Activated naive CD4-positive, alpha-beta T cell treated with anti-CD3 and anti-CD28 coated beads, Interleukin-2, amount 50 U/mL, for 24 hours (primary cell): ENCODE results near the gene ZNF622.

ENCODE experiments used
- H3K27ac Mint-ChIP-seq: one replicate; pipeline ENCODE4 v1.8.0; 2021; ENCODE audit warnings: mild to moderate bottlenecking, mixed read lengths
- H3K27me3 Mint-ChIP-seq: one replicate; pipeline ENCODE4 v1.8.0; 2021; ENCODE audit warnings: mixed read lengths
- H3K36me3 Mint-ChIP-seq: one replicate; pipeline ENCODE4 v1.8.0; 2021; ENCODE audit warnings: mixed read lengths
- H3K4me1 Mint-ChIP-seq: one replicate; pipeline ENCODE4 v1.8.0; 2021; ENCODE audit warnings: mixed read lengths
- H3K4me3 Mint-ChIP-seq: one replicate; pipeline ENCODE4 v1.8.0; 2021; ENCODE audit warnings: mild to moderate bottlenecking, mixed read lengths
- H3K9me3 Mint-ChIP-seq: one replicate; pipeline ENCODE4 v1.8.0; 2021; ENCODE audit warnings: mixed read lengths

Gene ZNF622

DNA sequence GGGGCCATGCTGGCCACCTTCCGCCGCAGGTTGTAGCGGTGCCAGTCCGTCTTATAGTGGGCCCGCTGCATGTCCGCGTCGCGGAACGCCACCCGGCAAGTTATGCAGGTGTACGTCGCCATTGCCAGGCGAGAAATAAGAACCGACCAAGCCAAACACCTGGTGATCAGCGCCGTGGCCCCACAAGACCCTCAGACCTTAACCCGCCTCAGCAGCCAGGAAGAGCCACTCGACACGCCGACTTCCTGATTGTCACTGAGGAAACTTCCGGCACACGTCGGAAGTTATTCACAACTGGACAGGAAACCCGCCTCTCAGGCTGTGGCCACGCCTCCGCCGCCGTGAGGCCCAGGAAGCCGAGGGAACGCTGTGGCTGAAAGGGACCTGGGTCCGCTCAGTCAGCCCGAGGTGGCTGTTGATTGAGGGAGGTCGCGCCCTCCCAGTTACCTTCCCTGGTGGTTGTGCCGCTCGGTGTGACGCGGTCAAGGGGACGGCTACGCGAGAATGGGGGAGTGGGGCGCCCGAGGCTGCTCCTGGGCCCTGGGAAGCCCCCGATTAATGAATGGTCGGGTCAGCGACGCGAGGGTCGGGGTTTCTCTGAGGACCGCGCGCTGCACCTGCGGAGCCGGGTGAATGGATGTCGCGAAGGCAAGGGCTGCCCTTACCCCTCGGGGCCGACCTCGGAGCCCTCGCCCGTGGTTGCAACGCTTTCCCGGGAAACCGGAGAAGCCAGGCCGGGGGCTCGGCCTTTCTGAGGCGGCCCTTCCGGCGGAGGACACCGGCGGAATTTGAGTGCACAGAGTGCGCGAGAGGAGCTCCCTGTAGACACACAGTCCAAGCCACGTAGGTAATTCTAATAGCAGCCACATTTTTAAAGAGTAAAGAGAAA is at the start of gene ZNF622:
Gene ZNF622 (minus strand): TSS at position 257 of the 889 bp plus-strand sequence. CDS start 135 bp downstream, at position 122.
- Mint-ChIP-seq H3K27me3 (no peaks in the 10 kb centered on the region), H3K27ac (peak within 1 kb of the TSS; percentile 98), H3K9me3 (no peaks in the 10 kb centered on the region), H3K36me3 (peaks cover 21% of the 10 kb centered on the region), H3K4me3 (peak within 1 kb of the TSS; percentile 99), H3K4me1 (peaks cover 84% of the 10 kb centered on the region)

- Mint-ChIP-seq H3K27me3 (no peaks in the 10 kb centered on the region), H3K36me3 (peaks cover 12% of the 10 kb centered on the region), H3K27ac (no peak overlapping the region), H3K4me3 (no peak overlapping the region), H3K4me1 (peaks cover 53% of the 10 kb centered on the region), H3K9me3 (no peaks in the 10 kb centered on the region)
Measured at GRCh38 chr5:16510098-16510497, 44.5 kb upstream of the ZNF622 start.

DNA sequence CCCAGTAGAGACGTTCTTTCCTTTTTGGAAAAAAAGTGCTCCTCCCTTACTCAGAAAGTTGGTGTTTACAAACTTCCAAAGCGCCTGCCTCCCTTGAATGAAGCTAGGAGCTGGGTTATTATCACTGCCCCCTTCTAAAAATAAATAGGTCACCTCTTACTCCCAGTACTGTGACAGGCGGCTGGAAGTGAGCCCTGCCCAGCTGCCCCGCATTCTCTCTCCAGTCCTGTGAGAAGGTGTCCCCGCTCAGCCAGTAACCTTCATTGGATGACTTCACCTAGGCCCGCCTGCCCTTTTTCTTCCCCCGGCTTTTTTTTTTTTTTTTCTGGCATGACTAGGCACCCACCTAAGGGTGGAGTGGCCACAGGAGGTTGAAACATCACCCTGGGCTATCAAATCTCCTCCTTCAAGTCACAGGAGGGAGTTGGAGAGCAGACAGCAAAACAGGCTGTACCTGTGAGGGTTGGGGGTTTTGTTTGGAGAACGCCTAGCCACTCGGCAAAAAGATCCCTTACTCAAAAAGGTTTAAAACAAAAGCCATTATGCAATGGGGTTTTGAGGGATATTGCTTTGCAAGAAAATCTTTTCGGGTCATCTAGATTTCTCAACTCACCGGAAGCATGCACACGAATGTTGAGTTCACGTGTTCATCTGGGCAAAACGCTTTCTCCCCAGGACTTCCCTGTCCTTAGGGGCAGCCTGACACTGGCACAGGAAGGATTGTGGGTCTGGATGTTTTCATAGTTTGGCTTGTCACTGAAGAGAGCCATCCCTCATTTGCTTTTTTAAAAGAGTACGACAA is 43.3 kb upstream of the ZNF622 start:
- no peaks in the 10 kb centered on the region for H3K27me3 Mint-ChIP-seq
- no peaks in the 10 kb centered on the region for H3K9me3 Mint-ChIP-seq
- H3K36me3 Mint-ChIP-seq: peaks cover 21% of the 10 kb centered on the region
- H3K4me3 Mint-ChIP-seq: no peak overlapping the region
- H3K27ac Mint-ChIP-seq: no peak overlapping the region
- H3K4me1 Mint-ChIP-seq: peaks cover 62% of the 10 kb centered on the region

GRCh38 chr5:16507716-16508115 is 42.1 kb upstream of the ZNF622 start:
- H3K27ac Mint-ChIP-seq: no peak overlapping the region

DNA sequence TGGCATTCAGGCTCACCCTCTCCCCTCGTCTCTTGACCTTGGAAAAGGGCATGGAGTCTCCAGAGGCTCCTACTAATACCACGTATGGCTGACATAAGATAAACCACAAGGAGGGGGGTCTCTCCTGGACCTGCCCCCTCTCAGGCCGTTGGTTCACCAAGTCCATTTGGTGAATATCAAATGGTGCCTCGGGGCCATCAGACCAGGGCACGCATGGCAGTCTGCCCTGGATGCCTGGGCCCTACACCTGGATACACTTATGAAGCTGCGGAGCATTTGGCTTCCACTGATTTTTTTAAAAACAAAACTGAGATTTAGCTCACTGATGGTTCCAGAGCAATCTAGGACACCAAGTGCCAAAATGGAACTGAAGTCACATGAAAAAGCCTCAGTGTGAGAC is 40.3 kb upstream of the ZNF622 start:
- Mint-ChIP-seq H3K9me3 (peaks cover 3% of the 10 kb centered on the region), H3K27ac (no peak overlapping the region), H3K27me3 (no peaks in the 10 kb centered on the region), H3K36me3 (peaks cover 20% of the 10 kb centered on the region), H3K4me3 (no peak overlapping the region), H3K4me1 (peaks cover 50% of the 10 kb centered on the region)

More at GRCh38 chr5:16507716-16508115, 42.1 kb upstream of the ZNF622 start:
- no peak overlapping the region for H3K4me3 Mint-ChIP-seq
- H3K27me3 Mint-ChIP-seq: no peaks in the 10 kb centered on the region
- peaks cover 19% of the 10 kb centered on the region for H3K36me3 Mint-ChIP-seq
- H3K4me1 Mint-ChIP-seq: peaks cover 62% of the 10 kb centered on the region
- no peaks in the 10 kb centered on the region for H3K9me3 Mint-ChIP-seq

- Mint-ChIP-seq H3K27ac (no peak overlapping the region), H3K36me3 (peaks cover 18% of the 10 kb centered on the region), H3K4me3 (no peak overlapping the region), H3K4me1 (peaks cover 45% of the 10 kb centered on the region), H3K27me3 (no peaks in the 10 kb centered on the region), H3K9me3 (peaks cover 3% of the 10 kb centered on the region)
Measured at GRCh38 chr5:16505140-16505891, 39.7 kb upstream of the ZNF622 start.

- Mint-ChIP-seq H3K27ac (no peak overlapping the region), H3K4me1 (peaks cover 42% of the 10 kb centered on the region), H3K36me3 (peaks cover 23% of the 10 kb centered on the region), H3K4me3 (no peak overlapping the region), H3K9me3 (peaks cover 3% of the 10 kb centered on the region), H3K27me3 (no peaks in the 10 kb centered on the region)
Measured at GRCh38 chr5:16504571-16504970, 39.0 kb upstream of the ZNF622 start.

DNA sequence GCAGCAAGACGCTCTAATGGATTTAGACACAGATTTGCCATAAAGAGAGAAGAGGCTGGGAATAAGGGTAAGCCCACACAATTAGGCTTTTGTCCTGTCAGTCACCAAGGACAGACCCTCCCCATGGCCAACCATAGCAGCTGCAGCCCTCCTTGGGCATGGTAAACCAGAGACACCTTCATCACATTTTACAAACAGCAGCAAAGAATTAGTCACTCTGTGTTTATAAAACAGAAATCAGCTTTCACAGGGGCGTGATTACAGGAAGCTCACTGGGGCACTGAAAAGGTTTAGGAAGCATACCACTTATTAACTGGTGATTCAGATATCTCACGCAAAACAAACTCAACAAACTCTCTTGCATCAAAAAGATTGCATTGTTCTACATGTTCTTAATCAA is 37.3 kb upstream of the ZNF622 start:
- Mint-ChIP-seq H3K36me3 (peaks cover 29% of the 10 kb centered on the region), H3K27me3 (no peaks in the 10 kb centered on the region), H3K9me3 (peaks cover 3% of the 10 kb centered on the region), H3K4me3 (no peak overlapping the region), H3K4me1 (peaks cover 33% of the 10 kb centered on the region), H3K27ac (no peak overlapping the region)

- H3K36me3 Mint-ChIP-seq: peaks cover 35% of the 10 kb centered on the region
- no peak overlapping the region for H3K27ac Mint-ChIP-seq
- H3K4me3 Mint-ChIP-seq: no peak overlapping the region
- H3K9me3 Mint-ChIP-seq: peaks cover 3% of the 10 kb centered on the region
- H3K4me1 Mint-ChIP-seq: peaks cover 22% of the 10 kb centered on the region
- H3K27me3 Mint-ChIP-seq: no peaks in the 10 kb centered on the region
Measured at GRCh38 chr5:16500024-16500423, 34.4 kb upstream of the ZNF622 start.

DNA sequence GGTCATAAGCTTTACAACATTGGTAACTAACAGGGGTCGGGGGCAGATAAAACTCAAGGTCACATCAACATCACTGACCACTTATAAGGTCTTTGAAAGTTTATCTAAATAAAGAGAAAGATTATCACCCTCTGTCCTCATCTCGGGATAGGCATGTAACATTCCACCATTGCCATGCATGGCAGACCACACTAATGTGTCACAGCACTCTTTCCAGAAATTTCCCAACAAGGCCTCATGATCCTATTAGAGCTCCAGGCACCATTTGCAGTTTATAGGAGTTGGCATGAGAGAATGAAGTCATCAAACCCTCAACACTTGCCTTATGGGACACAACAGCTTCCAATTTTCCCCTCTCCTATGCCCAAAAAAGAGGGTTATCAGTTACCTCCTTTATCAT is 31.9 kb upstream of the ZNF622 start:
- Mint-ChIP-seq H3K9me3 (peaks cover 3% of the 10 kb centered on the region), H3K4me3 (no peak overlapping the region), H3K36me3 (peaks cover 34% of the 10 kb centered on the region), H3K4me1 (peaks cover 27% of the 10 kb centered on the region), H3K27ac (no peak overlapping the region), H3K27me3 (no peaks in the 10 kb centered on the region)

- Mint-ChIP-seq H3K36me3 (peaks cover 20% of the 10 kb centered on the region), H3K9me3 (no peaks in the 10 kb centered on the region), H3K4me3 (no peak overlapping the region), H3K27ac (peak overlapping the region; percentile 25), H3K4me1 (peaks cover 50% of the 10 kb centered on the region), H3K27me3 (no peaks in the 10 kb centered on the region)
Measured at GRCh38 chr5:16493261-16493660, 27.7 kb upstream of the ZNF622 start.

DNA sequence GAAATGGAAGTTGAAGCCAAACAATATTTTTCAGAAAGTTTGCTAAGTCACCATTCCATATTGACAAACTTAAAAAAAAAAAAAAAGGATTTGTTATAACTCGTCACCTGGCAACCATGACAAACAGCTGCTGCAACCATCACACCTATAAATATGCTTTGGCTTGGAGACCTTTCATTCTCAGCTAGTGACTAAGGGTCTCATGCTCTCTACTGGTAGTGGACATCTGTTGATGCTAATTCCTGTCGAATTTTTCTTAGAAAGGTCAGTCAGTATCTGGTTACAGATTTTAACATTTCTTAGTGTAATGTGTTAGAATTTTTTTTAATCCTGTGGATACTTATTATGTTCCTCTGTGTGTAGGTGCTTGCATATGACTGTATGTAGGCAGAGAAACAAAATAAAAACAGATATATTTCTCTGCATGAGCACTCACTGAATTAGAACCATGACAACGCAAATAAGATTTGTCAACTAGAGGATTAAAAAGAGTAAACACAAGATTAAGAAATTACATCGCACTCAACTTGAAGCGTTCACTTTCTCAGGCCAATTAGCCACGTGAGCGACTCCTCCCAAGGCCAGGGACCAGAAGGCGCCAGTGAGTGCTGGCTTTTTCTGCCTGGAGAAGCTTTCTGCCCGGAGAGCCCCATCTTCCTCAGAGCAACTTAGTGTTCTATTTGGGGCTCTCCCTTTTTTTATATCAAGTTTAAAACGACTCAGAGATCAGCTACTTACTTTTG is 27.0 kb upstream of the ZNF622 start:
- H3K27ac Mint-ChIP-seq: peak overlapping the region; percentile 32
- no peak overlapping the region for H3K4me3 Mint-ChIP-seq
- H3K36me3 Mint-ChIP-seq: peaks cover 14% of the 10 kb centered on the region
- peaks cover 57% of the 10 kb centered on the region for H3K4me1 Mint-ChIP-seq
- H3K27me3 Mint-ChIP-seq: no peaks in the 10 kb centered on the region
- H3K9me3 Mint-ChIP-seq: no peaks in the 10 kb centered on the region

- Mint-ChIP-seq H3K4me1 (peaks cover 70% of the 10 kb centered on the region), H3K9me3 (no peaks in the 10 kb centered on the region), H3K4me3 (no peak overlapping the region), H3K27ac (peak overlapping the region; percentile 43), H3K36me3 (peaks cover 7% of the 10 kb centered on the region), H3K27me3 (no peaks in the 10 kb centered on the region)
Measured at GRCh38 chr5:16490911-16491310, 25.3 kb upstream of the ZNF622 start.

GRCh38 chr5:16489322-16489791 is 23.8 kb upstream of the ZNF622 start:
- Mint-ChIP-seq H3K9me3 (no peaks in the 10 kb centered on the region), H3K27ac (peak overlapping the region; percentile 43), H3K36me3 (no peaks in the 10 kb centered on the region), H3K4me3 (peak overlapping the region; percentile 27), H3K4me1 (peaks cover 69% of the 10 kb centered on the region), H3K27me3 (no peaks in the 10 kb centered on the region)

- no peak overlapping the region for H3K4me3 Mint-ChIP-seq
- no peaks in the 10 kb centered on the region for H3K9me3 Mint-ChIP-seq
- H3K36me3 Mint-ChIP-seq: no peaks in the 10 kb centered on the region
- peaks cover 64% of the 10 kb centered on the region for H3K4me1 Mint-ChIP-seq
- H3K27ac Mint-ChIP-seq: peak overlapping the region; percentile 67
- no peaks in the 10 kb centered on the region for H3K27me3 Mint-ChIP-seq
Measured at GRCh38 chr5:16487456-16487855, 21.9 kb upstream of the ZNF622 start.
